ENCODE data around the gene CACNA2D3.

DNA sequence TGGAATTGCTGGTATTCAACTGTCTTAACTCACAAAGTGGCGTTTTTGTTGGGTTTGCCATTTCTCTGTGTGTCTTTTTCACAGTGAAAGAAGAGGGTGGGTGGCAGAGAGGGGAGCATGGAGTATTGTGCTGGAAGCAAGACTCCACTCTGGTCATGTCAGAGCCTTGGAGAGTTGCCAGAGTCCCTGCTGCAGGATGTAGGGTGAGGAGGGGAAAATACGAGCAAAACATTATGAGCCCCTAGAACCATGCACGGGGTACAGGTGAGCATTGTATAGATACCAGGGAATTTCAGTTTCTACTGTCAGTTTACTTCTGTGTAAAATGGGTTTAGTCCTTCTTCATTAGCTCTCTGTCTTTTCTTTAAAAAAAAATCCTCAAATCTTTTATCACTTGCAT lies 249.9 kb downstream of the CACNA2D3 start:
- TF ChIP-seq EZH2 (optimal IDR thresholded peaks at IDR 0.05; ENCODE audit: low read depth, low read length) = no peak
- TF ChIP-seq, protein P1, sequence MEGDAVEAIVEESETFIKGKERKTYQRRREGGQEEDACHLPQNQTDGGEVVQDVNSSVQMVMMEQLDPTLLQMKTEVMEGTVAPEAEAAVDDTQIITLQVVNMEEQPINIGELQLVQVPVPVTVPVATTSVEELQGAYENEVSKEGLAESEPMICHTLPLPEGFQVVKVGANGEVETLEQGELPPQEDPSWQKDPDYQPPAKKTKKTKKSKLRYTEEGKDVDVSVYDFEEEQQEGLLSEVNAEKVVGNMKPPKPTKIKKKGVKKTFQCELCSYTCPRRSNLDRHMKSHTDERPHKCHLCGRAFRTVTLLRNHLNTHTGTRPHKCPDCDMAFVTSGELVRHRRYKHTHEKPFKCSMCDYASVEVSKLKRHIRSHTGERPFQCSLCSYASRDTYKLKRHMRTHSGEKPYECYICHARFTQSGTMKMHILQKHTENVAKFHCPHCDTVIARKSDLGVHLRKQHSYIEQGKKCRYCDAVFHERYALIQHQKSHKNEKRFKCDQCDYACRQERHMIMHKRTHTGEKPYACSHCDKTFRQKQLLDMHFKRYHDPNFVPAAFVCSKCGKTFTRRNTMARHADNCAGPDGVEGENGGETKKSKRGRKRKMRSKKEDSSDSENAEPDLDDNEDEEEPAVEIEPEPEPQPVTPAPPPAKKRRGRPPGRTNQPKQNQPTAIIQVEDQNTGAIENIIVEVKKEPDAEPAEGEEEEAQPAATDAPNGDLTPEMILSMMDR (IDR thresholded peaks at IDR 0.05; ENCODE audit: low read length) = no peak
